GM12864 (cell line): ENCODE data around the gene TNNI3.

Experiments
- DNase-seq: peaks from one replicate; pipeline ENCODE4 v3.0.0-alpha.2; 2011; ENCODE audit warnings: low read depth
- H3K4me3 ChIP-seq: 2 replicates; pipeline ENCODE4 v1.5.1; 2011; ENCODE audit warnings: mild to moderate bottlenecking, low read depth, low read length, control low read depth
- TF ChIP-seq, protein P1 (sequence below): IDR thresholded peaks from 2 replicates; pipeline ENCODE4 v1.5.1; 2011; ENCODE audit warnings: low read depth, mild to moderate bottlenecking, moderate library complexity, low read length, control low read depth, inconsistent platforms; ENCODE audit errors: missing control alignments

TNNI3 gene

DNA sequence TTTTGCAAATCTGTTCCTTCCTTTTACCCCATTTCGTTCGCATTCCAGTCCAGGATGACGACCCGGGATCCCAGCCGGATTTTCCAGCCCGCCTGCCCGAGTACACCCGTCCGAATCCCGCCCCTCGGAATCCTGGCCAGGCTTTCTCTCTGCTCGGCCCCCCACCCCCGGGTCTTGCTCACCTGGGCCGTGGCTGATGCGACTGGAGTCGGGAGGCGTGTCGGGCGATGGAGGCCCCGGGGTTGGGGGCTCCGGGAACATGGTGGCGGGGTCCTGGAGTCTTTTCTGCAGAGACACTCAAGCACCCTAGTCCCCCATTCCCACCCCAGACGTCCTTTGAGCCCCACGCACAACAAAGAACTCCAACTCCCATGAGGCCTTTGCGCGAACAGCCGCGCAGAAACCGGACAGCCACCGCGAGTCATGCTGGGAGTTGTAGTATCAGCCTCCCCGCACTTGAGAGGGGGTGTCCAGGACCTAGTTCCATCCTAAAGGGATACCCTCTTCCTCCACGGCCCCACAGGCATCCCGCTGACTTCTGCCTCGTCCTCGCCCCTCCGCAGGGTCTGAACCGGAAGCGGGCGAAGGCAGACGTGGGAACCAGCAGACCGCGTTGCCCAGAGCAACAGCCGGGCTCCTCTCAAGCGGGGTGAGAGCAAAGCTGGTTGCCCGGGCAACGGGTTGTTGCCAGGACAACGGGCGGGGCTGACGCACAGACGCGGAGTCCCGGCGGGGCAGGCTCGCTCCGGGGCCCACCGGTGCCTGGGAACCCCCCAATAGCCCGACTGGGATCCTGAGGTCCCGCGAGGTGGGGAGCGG is 21.5 kb upstream of the TNNI3 start:
- TF ChIP-seq, protein P1, sequence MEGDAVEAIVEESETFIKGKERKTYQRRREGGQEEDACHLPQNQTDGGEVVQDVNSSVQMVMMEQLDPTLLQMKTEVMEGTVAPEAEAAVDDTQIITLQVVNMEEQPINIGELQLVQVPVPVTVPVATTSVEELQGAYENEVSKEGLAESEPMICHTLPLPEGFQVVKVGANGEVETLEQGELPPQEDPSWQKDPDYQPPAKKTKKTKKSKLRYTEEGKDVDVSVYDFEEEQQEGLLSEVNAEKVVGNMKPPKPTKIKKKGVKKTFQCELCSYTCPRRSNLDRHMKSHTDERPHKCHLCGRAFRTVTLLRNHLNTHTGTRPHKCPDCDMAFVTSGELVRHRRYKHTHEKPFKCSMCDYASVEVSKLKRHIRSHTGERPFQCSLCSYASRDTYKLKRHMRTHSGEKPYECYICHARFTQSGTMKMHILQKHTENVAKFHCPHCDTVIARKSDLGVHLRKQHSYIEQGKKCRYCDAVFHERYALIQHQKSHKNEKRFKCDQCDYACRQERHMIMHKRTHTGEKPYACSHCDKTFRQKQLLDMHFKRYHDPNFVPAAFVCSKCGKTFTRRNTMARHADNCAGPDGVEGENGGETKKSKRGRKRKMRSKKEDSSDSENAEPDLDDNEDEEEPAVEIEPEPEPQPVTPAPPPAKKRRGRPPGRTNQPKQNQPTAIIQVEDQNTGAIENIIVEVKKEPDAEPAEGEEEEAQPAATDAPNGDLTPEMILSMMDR: no peak
- H3K4me3 ChIP-seq: peak overlapping the region; percentile 20
- peak; percentile 54 for DNase-seq

DNA sequence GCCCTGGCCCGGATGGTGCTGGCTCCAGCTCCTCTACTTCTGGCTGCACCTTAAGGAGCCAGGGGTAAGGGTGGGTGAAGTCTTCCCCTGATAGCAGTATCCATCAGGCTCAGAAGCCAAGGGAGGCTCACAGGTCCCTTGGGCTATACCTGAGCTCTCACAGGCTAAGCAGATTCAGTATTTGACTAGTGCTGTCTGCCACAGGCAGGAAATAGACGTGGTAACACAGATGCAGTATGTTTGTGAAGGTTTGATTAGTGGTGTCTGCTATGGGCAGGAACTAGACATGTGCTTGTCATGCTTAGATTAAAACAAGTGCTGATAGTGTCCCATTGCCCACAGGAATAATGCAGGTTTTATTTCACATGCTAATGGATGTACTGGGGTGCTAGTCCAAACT is 18.5 kb upstream of the TNNI3 start:
- TF ChIP-seq, protein P1: no peak
- no peak overlapping the region for H3K4me3 ChIP-seq
- no peak for DNase-seq

DNA sequence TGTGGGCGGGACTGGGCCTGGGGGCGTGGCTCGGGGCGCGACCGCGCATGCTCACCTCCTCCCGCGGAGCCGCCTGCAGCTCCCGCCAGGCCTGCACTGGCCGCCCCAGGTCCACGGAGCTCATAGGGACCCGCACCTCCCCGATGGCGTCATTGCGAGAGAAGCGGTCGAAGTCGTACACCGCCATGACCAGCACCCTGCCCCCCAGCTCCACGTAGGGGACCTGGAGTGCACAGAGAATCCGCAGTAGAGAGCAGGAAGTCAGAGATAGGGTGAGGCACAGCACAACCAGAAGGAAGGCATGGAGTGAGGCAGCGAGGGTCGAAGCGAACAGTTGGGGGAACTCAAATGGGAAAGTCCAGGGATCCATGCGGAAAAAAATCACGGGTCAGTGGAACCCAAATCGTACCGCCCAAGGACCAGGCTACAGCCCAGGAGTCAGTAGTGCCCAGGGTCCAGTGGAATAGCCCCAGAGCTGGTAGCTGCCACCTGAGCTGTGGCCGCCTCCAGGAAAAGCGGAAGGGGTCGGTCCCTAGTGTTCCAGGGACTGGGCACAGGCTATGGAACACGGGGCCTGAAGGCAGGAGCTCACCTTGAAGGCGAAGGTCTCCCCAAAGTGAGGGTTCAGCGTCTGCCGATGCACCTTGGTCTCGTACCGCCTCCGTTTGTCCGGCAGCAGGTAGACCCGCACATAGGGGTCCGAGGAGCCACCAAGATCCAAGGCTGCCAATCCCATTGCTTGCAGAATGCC is 17.8 kb upstream of the TNNI3 start:
- DNase-seq: no peak
- H3K4me3 ChIP-seq: no peak overlapping the region
- TF ChIP-seq, protein P1: no peak

DNA sequence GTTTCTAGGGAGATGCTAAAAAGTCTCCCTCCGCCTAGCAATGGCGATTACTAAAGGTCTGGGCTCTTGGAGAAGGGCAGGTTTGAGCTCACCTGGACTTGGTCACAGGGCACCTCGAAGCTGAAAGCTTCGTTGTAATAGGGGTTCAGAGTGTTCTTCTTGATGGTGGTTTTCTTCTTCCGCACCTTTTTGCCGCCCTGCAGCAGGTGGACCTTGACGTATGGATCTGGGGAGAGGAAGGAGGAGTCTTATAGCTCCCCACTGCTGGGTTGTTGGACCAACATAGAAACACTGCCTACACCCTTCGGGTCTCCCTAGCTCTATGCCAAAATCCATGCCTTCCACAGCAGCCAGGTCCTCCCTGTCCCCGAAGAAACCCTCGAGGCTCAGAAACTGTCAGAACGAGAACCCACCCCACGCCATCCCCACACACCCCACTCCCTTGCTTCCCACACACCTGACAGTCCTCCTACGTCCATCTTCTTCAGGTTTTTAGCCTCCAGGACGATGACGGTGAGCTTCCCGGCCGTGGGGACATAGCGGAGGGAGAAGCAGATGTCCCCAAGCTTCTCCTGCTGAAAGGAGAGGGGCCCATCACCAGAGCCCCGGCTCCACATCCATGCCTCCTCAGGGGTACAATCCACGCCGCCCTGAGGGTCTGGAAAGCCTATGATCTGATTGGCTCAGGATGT is 17.0 kb upstream of the TNNI3 start:
- H3K4me3 ChIP-seq: no peak overlapping the region
- DNase-seq: no peak
- TF ChIP-seq, protein P1: no peak

DNA sequence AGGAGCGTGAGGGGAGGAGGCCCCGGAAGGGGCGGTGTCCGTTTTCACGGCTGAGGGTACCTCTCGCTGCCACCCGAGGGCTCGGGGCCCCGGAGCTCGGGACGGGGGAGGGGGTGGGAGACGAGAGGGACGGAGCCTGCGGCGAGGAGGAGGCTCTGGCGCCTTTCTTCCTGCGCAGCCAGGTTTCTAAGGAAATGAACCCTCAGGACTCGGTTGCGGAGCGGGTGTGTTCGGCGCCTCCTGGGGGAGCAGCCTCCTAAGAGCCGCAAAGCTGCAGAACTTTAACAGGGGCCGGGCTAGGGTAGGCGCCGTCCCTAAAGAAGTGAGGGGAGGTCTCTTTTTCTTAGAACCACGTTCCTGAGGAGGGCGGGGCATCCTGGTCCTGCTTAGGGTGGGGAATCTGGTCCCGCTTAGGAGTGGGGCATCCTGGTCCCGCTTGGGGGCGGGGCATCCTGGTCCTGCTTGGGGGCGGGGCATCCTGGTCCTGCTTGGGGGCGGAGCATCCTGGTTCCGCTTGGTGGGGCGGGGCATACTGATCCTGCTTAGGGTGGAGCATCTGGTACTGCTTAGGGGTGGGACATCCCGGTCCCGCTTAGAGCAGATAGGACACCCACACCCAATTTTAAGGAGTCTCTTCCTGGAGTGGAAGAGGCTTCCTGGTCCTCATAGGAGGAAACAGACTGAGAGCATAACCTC is 16.3 kb upstream of the TNNI3 start:
- H3K4me3 ChIP-seq: 0 out of 2 replicates have a peak overlapping the region, but pooled peaks have one; percentile 6
- TF ChIP-seq, protein P1: no peak
- no peak for DNase-seq

DNA sequence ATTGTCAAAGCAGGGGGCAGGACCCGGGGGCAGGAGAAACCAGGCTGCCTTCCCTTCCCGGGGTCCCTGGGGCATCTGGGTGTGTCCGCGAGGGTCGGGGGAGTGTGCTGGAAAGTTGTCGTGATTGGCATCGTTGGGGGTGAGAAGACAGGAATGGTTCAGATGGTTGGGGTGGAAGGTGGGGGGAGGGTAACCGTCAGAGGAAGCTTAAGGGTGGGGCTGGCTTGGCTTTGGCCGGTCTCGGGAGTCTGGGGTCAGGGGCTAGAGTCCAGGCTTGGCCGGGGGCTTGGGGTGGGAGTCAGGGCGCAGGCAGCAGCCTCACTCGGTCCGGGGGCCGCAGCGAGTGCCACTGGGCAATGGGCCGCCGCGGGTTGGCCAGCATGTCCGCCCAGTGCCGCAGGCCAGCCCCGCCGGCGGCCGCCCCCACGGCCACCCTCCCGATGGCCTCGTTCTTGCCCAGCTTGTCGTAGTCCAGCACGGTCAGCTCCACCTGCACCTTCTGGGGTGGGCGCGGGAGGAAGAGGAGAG is 15.7 kb upstream of the TNNI3 start:
- no peak overlapping the region for H3K4me3 ChIP-seq
- TF ChIP-seq, protein P1: no peak

More for the DNA sequence above, 15.7 kb upstream of the TNNI3 start:
- no peak for DNase-seq
